ENCODE measurements around the gene WWOX.

DNA sequence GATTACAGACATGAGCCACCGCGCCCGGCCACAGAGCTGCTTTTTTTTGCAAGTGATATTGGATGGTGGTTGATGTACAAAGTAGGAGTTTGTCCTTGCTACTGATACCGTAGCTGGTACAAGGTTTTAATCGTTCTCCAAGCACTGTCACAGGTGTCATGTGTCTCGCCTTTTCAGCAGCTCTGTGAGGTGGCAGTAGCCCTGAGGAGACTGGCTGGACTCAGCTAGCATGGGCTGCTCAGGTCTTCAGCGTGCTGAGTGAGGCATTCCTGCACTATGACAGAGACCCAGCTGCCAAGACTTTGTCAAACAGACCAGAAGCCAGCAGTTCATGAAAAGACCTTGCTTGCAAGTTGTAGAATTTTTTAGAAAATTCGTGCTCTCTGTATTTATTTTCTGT lies 7.2 kb downstream of the WWOX start:
- TF ChIP-seq, protein P1, sequence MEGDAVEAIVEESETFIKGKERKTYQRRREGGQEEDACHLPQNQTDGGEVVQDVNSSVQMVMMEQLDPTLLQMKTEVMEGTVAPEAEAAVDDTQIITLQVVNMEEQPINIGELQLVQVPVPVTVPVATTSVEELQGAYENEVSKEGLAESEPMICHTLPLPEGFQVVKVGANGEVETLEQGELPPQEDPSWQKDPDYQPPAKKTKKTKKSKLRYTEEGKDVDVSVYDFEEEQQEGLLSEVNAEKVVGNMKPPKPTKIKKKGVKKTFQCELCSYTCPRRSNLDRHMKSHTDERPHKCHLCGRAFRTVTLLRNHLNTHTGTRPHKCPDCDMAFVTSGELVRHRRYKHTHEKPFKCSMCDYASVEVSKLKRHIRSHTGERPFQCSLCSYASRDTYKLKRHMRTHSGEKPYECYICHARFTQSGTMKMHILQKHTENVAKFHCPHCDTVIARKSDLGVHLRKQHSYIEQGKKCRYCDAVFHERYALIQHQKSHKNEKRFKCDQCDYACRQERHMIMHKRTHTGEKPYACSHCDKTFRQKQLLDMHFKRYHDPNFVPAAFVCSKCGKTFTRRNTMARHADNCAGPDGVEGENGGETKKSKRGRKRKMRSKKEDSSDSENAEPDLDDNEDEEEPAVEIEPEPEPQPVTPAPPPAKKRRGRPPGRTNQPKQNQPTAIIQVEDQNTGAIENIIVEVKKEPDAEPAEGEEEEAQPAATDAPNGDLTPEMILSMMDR (optimal IDR thresholded peaks at IDR 0.05 in 1 of 3, IDR thresholded peaks at IDR 0.05 in 1 of 3, conservative IDR thresholded peaks at IDR 0.05 in 1 of 3; ENCODE audit: extremely low read depth in 1 of 3, insufficient read depth in 2 of 3, low read length in 3 of 3) = no peak
- TF ChIP-seq EZH2 (IDR thresholded peaks at IDR 0.05; ENCODE audit: low read length) = no peak

Data from keratinocyte (primary cell).